ENCODE data around the gene PHF14. TPM values are rescaled to one million over a fixed set of nuclear protein-coding genes. Genes with fewer than 3 reads are reported as not detected.
"Not testable (repeated sequence)": the region's sequence is repeated elsewhere in the genome, so short reads cannot be mapped to it uniquely, and the experiment has no call there.

The PHF14 gene
- total RNA-seq, 2 experiments from 2014 or later, result 28.6 to 31.5 TPM

GRCh38 chr7:10950974-10951578 is 22.6 kb upstream of the PHF14 start:
- H3K27me3 Mint-ChIP-seq; H3K4me1 Mint-ChIP-seq (ENCODE audit: low read depth); DNase-seq; H3K27ac Mint-ChIP-seq; H3K9me3 Mint-ChIP-seq; intact Hi-C loops (cut with micrococcal nuclease); H3K36me3 Mint-ChIP-seq; CTCF ChIA-PET; H3K4me3 Mint-ChIP-seq: not testable (repeated sequence)
- POLR2A ChIA-PET, result interaction anchor here (1.5 kb wide), 1 partner anchor 11 kb away, joined by 5 read pairs; a partner anchor contains a TSS

GRCh38 chr7:10952588-10952987 is 21.1 kb upstream of the PHF14 start:
- Mint-ChIP-seq H3K27me3 (peaks cover 7% of the 10 kb centered on the region), H3K27ac (no peak overlapping the region), H3K36me3 (peaks cover 3% of the 10 kb centered on the region), H3K4me1 (ENCODE audit: low read depth) (no peaks in the 10 kb centered on the region), H3K4me3 (no peak overlapping the region), H3K9me3 (peaks cover 3% of the 10 kb centered on the region)
- ChIA-PET CTCF (no interaction called here), POLR2A (no interaction called here)
- DNase-seq, result no peak
- intact Hi-C loops (cut with micrococcal nuclease), result no loop called here

- POLR2A ChIA-PET; intact Hi-C loops (cut with micrococcal nuclease); DNase-seq: not testable (repeated sequence)
These were observed 20.5 kb upstream of the PHF14 start for GRCh38 chr7:10953078-10953750.

GRCh38 chr7:10956528-10956927 is 17.1 kb upstream of the PHF14 start:
- no peaks in the 10 kb centered on the region for H3K4me1 Mint-ChIP-seq (ENCODE audit: low read depth)
- H3K27me3 Mint-ChIP-seq, result peaks cover 9% of the 10 kb centered on the region
- H3K27ac Mint-ChIP-seq, result no peak overlapping the region
- H3K36me3 Mint-ChIP-seq, result peaks cover 3% of the 10 kb centered on the region
- intact Hi-C loops (cut with micrococcal nuclease), result no loop called here
- POLR2A ChIA-PET, result no interaction called here
- H3K9me3 Mint-ChIP-seq, result peaks cover 5% of the 10 kb centered on the region
- H3K4me3 Mint-ChIP-seq, result no peak overlapping the region
- CTCF ChIA-PET, result no interaction called here
- DNase-seq, result no peak

More at GRCh38 chr7:10953078-10953750, 20.5 kb upstream of the PHF14 start:
- H3K36me3 Mint-ChIP-seq; H3K27ac Mint-ChIP-seq; H3K9me3 Mint-ChIP-seq; H3K4me3 Mint-ChIP-seq; H3K4me1 Mint-ChIP-seq (ENCODE audit: low read depth); H3K27me3 Mint-ChIP-seq; CTCF ChIA-PET: not testable (repeated sequence)

- H3K36me3 Mint-ChIP-seq; H3K4me1 Mint-ChIP-seq (ENCODE audit: low read depth); H3K4me3 Mint-ChIP-seq; H3K9me3 Mint-ChIP-seq; intact Hi-C loops (cut with micrococcal nuclease); POLR2A ChIA-PET; CTCF ChIA-PET; H3K27ac Mint-ChIP-seq; DNase-seq: not testable (repeated sequence)
- H3K27me3 Mint-ChIP-seq, result peaks cover 28% of the 10 kb centered on the region
These were observed 13.4 kb upstream of the PHF14 start for GRCh38 chr7:10960242-10960641.

GRCh38 chr7:10965016-10965415 is 8.7 kb upstream of the PHF14 start:
- CTCF ChIA-PET; H3K36me3 Mint-ChIP-seq; H3K4me3 Mint-ChIP-seq; POLR2A ChIA-PET; DNase-seq; intact Hi-C loops (cut with micrococcal nuclease); H3K27ac Mint-ChIP-seq: not testable (repeated sequence)
- peaks cover 31% of the 10 kb centered on the region for H3K27me3 Mint-ChIP-seq
- H3K9me3 Mint-ChIP-seq, result peaks cover 10% of the 10 kb centered on the region
- peaks cover 11% of the 10 kb centered on the region for H3K4me1 Mint-ChIP-seq (ENCODE audit: low read depth)

GRCh38 chr7:10972174-10972573 is 1.5 kb upstream of the PHF14 start:
- Mint-ChIP-seq H3K4me1 (ENCODE audit: low read depth) (peaks cover 33% of the 10 kb centered on the region), H3K27ac (no peak overlapping the region), H3K36me3 (peaks cover 24% of the 10 kb centered on the region), H3K9me3 (no peaks in the 10 kb centered on the region), H3K4me3 (no peak overlapping the region), H3K27me3 (peaks cover 8% of the 10 kb centered on the region)
- intact Hi-C loops (cut with micrococcal nuclease), result no loop called here
- ChIA-PET CTCF (no interaction called here), POLR2A (no interaction called here)
- DNase-seq, result no peak

- ChIA-PET CTCF (interaction anchor here (0.7 to 1.1 kb wide), 2 partner anchors 33 to 34 kb away, joined by 4 read pairs; a partner anchor contains a TSS), POLR2A (interaction anchor here (1.0 to 3.1 kb wide), 2 partner anchors 21 to 34 kb away, joined by 3 to 33 read pairs; a partner anchor contains a TSS)
- H3K4me1 Mint-ChIP-seq (ENCODE audit: low read depth), result peaks cover 42% of the 10 kb centered on the region
- H3K4me3 Mint-ChIP-seq, result peak overlapping the region; percentile 91
- peaks cover 2% of the 10 kb centered on the region for H3K27me3 Mint-ChIP-seq
- intact Hi-C loops (cut with micrococcal nuclease), result loop anchor here (1.0 kb wide), 2 partner anchors 34 to 146 kb away; a partner anchor contains a TSS
- H3K36me3 Mint-ChIP-seq, result peaks cover 34% of the 10 kb centered on the region
- peak; percentile 31 for DNase-seq
- peak overlapping the region; percentile 90 for H3K27ac Mint-ChIP-seq
- no peaks in the 10 kb centered on the region for H3K9me3 Mint-ChIP-seq
These were observed 555 bp downstream of the PHF14 start for GRCh38 chr7:10973942-10974911.

GRCh38 chr7:10977113-10977512 is 3.4 kb downstream of the PHF14 start:
- CTCF ChIA-PET, result no interaction called here
- peaks cover 2% of the 10 kb centered on the region for H3K27me3 Mint-ChIP-seq
- no peaks in the 10 kb centered on the region for H3K9me3 Mint-ChIP-seq
- H3K27ac Mint-ChIP-seq, result no peak overlapping the region
- no peak for DNase-seq
- H3K4me1 Mint-ChIP-seq (ENCODE audit: low read depth), result peaks cover 59% of the 10 kb centered on the region
- peaks cover 41% of the 10 kb centered on the region for H3K36me3 Mint-ChIP-seq
- POLR2A ChIA-PET, result interaction anchor here (0.9 to 1.0 kb wide), 2 partner anchors 20 to 36 kb away, joined by 3 to 4 read pairs; no protein-coding TSS in a partner anchor
- H3K4me3 Mint-ChIP-seq, result no peak overlapping the region
- intact Hi-C loops (cut with micrococcal nuclease), result no loop called here

GRCh38 chr7:10981317-10981716 is 7.6 kb downstream of the PHF14 start:
- Mint-ChIP-seq H3K4me3 (no peak overlapping the region), H3K9me3 (no peaks in the 10 kb centered on the region), H3K36me3 (peaks cover 40% of the 10 kb centered on the region), H3K27ac (no peak overlapping the region), H3K4me1 (ENCODE audit: low read depth) (peaks cover 45% of the 10 kb centered on the region), H3K27me3 (no peaks in the 10 kb centered on the region)
- ChIA-PET POLR2A (no interaction called here), CTCF (no interaction called here)
- intact Hi-C loops (cut with micrococcal nuclease), result no loop called here
- DNase-seq, result no peak

GRCh38 chr7:10990748-10991147 is 17.1 kb downstream of the PHF14 start:
- H3K27me3 Mint-ChIP-seq; CTCF ChIA-PET; DNase-seq; H3K27ac Mint-ChIP-seq; intact Hi-C loops (cut with micrococcal nuclease); POLR2A ChIA-PET; H3K9me3 Mint-ChIP-seq; H3K4me1 Mint-ChIP-seq (ENCODE audit: low read depth); H3K4me3 Mint-ChIP-seq: not testable (repeated sequence)
- peaks cover 39% of the 10 kb centered on the region for H3K36me3 Mint-ChIP-seq

- DNase-seq; intact Hi-C loops (cut with micrococcal nuclease); H3K9me3 Mint-ChIP-seq; H3K27me3 Mint-ChIP-seq; H3K27ac Mint-ChIP-seq; H3K4me3 Mint-ChIP-seq; CTCF ChIA-PET: not testable (repeated sequence)
- H3K4me1 Mint-ChIP-seq (ENCODE audit: low read depth), result peaks cover 24% of the 10 kb centered on the region
- peaks cover 32% of the 10 kb centered on the region for H3K36me3 Mint-ChIP-seq
- POLR2A ChIA-PET, result interaction anchor here (0.7 kb wide), 1 partner anchor 22 kb away, joined by 3 read pairs; the partner anchor contains the start of gene PHF14
These were observed 22.0 kb downstream of the PHF14 start for GRCh38 chr7:10995482-10996166.
